HAP-1 (cell line): ENCODE data around the gene TMEM220.

Source experiments
- DNase-seq, 2 experiments: peaks; one replicate each; pipeline ENCODE4 v3.0.0-alpha.2; 2016 to 2020; ENCODE audit warnings: low spot score in 2 of 2
- H3K27me3 ChIP-seq: fragments of 250-450 bp; sonication (Bioruptor Pico); 2 replicates; pipeline ENCODE4 v1.5.1; 2020; ENCODE audit warnings: low read depth, mild to moderate bottlenecking, moderate library complexity
- H3K36me3 ChIP-seq: fragments of 250-450 bp; sonication (Bioruptor Pico); replicated peaks from 2 replicates; pipeline ENCODE4 v1.5.1; 2020; ENCODE audit warnings: mild to moderate bottlenecking
- H3K4me1 ChIP-seq: fragments of 250-450 bp; sonication (Bioruptor Pico); 2 replicates; pipeline ENCODE4 v1.5.1; 2020; ENCODE audit warnings: mild to moderate bottlenecking
- H3K4me3 ChIP-seq: fragments of 250-450 bp; sonication (Bioruptor Pico); 2 replicates; pipeline ENCODE4 v1.5.1; 2020; ENCODE audit warnings: mild to moderate bottlenecking, moderate library complexity
- H3K9me3 ChIP-seq: fragments of 250-450 bp; sonication (Bioruptor Pico); 2 replicates; pipeline ENCODE4 v1.5.1; 2020; ENCODE audit warnings: mild to moderate bottlenecking, moderate library complexity
- in situ Hi-C: fragments of 300-500 bp; cut with MboI; formaldehyde crosslinking; loops from 3 replicates; pipeline ENCODE4 v1.14.3; 2020; ENCODE audit warnings: low sequenced_read_pairs, inconsistent platforms, mixed read lengths

TMEM220 gene

DNA sequence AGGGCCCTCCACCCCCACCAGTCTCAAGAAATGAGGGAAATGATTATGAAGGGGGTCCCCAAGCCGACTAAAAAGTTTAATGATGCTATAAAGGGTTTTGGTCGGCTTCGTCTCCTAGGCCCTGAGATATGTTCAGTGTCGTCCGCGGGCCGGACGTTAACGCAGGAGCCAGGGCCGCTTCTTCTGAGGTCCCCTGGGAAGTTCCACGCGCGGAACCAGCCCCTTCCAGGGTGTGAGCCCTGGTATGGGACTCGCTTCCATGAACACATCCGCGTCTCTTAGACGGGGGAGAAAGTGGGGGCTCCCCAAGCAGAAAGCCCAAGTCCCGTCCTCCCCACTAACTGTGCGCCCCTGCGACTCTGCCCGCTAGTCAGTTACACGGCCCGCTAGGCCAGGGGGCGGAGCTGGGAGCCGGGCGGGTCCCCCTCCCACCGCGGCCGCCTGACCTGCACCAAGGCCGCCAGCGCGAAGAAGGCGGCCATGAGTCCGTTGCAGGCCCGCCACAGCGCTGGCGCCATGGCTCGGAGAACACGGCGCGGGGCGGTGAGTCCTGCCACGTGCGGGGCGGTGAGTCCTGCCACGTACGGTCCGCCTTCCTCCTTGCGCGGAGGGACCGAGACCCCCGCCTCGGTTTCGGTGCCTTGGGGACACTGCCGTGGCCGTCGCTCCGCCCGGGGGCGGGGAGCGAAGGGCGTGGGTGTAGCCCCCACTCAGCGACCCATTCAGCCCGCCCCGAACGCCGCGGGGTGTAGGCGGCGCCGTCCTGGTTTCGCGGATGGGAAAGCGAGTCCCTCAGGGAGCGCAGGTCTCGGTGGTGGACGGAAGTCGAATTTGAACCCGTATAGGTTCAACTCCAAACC lies at the start of gene TMEM220:
TSS of gene TMEM220 (minus strand) at position 690 of the 860 bp plus-strand sequence. CDS start at position 518, 172 bp downstream.
- Histone ChIP-seq H3K9me3 (no peaks in the 10 kb centered on the region), H3K27me3 (no peaks in the 10 kb centered on the region), H3K4me3 (peak within 1 kb of the TSS; percentile 57), H3K4me1 (peaks cover 6% of the 10 kb centered on the region), H3K36me3 (no peaks in the 10 kb centered on the region)
- in situ Hi-C loops, result loop anchor here (10.0 to 25.0 kb wide), 2 partner anchors 115 to 1258 kb away; partner anchors contain the start of gene ZNF18
- DNase-seq, result peak; percentile 73 to 86

DNA sequence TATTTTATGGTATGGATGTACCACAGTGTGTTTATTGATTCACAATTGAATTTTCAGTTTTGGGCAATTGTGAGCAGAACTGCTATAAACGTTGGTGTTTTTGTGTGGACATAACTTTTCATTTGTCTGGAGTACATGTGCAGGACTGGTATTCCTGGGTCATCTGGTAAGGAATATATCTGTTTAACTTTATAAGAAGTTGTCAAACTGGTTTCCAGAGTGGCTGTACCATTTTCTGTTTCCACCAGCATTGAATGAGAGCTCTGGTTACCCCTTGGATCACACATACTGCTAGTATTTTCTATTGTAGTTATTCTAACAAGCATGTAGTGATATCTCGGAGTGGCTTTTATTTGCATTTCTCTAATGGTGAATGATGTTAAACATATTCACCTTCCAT lies 49.8 kb upstream of the TMEM220 start:
- Histone ChIP-seq H3K27me3 (no peaks in the 10 kb centered on the region), H3K4me1 (no peaks in the 10 kb centered on the region), H3K36me3 (no peaks in the 10 kb centered on the region), H3K4me3 (no peak overlapping the region), H3K9me3 (no peaks in the 10 kb centered on the region)
- no peak for DNase-seq
- in situ Hi-C loops, result loop anchor here (25.0 kb wide), 1 partner anchor 1008 kb away; no protein-coding TSS in a partner anchor

DNA sequence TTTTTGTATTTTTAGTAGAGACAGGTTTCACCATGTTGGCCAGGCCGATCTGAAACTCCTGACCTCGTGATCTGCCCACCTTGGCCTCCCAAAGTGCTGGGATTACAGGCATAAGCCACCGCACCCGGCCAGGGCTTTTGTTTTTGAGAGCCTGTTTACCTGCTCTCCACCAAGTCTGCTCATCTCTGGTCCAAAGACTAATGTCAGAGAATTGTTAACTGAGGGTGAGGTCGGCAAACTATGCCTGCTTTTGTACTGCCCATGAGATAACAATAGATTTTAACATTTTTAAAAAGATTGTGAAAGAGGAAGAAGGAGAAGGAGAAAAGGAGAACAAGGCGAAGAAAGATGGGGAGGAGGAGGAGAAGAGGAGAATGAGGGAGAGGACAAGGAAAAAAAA lies 48.1 kb upstream of the TMEM220 start:
- DNase-seq, result no peak
- no peak overlapping the region for H3K4me3 ChIP-seq
- no peaks in the 10 kb centered on the region for H3K27me3 ChIP-seq
- in situ Hi-C loops, result loop anchor here (25.0 kb wide), 1 partner anchor 1009 kb away; no protein-coding TSS in a partner anchor
- no peaks in the 10 kb centered on the region; the same call in 1 of the 2 replicates for H3K9me3 ChIP-seq
- no peaks in the 10 kb centered on the region for H3K4me1 ChIP-seq
- H3K36me3 ChIP-seq, result no peaks in the 10 kb centered on the region

DNA sequence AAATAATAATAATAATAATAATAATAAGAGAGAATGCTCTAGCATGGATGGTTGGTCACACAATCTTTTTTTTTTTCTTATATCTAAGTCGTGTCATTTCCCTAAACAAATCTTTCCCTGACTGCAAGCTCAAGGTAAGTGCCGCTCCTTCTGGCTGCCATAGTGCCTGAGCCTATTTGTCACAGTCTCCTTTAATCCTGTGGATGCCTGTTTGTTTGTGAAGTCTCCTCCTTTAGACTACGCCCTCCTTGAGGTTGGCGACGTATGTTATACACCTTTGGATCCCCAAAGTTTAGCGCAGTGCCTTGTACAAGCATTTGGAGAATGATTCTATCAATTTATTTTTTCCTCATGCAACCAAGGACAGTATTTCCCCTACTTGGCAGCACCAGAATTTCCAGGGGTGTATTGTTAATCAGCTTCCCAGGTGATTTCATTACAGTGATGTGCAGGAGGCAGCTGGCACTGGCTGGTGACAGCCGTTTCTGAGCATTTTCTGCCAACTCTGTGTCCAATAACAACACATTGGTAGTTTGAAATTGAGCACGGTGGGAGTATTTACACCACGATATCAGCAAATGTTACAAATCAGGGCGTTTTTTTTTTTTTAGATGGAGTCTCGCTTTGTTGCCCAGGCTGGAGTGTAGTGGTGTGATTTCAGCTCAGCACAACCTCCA lies 47.4 kb upstream of the TMEM220 start:
- H3K9me3 ChIP-seq, result no peaks in the 10 kb centered on the region; the same call in 1 of the 2 replicates

DNA sequence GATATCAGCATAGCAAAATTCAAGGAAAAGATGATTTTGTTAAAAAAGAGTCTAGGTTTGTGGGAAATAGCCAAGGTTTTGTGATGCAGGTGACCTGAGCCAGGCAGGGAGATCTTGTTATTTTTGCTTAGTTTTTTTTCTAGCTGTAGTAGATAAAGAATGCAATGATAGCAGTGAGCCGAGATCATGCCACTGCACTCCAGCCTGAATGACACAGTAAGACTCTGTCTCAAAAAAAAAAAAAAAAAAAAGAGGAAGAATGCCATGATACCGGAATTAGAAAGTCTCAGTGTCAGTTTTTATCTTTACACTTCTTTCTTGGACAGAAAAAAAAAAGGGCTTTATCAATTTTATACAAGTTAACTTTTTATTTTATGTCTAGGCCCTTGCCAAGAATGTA lies 46.6 kb upstream of the TMEM220 start:
- in situ Hi-C loops, result loop anchor here (25.0 kb wide), 1 partner anchor 1011 kb away; no protein-coding TSS in a partner anchor
- Histone ChIP-seq H3K4me3 (no peak overlapping the region), H3K27me3 (no peaks in the 10 kb centered on the region), H3K4me1 (no peaks in the 10 kb centered on the region), H3K9me3 (peaks cover 4% of the 10 kb centered on the region; the same call in 1 of the 2 replicates), H3K36me3 (no peaks in the 10 kb centered on the region)
- DNase-seq, result no peak

More for the DNA sequence above, 47.4 kb upstream of the TMEM220 start:
- no peak for DNase-seq
- Histone ChIP-seq H3K4me1 (no peaks in the 10 kb centered on the region), H3K27me3 (no peaks in the 10 kb centered on the region), H3K4me3 (no peak overlapping the region), H3K36me3 (no peaks in the 10 kb centered on the region)
- in situ Hi-C loops, result loop anchor here (25.0 kb wide), 1 partner anchor 1010 kb away; no protein-coding TSS in a partner anchor

DNA sequence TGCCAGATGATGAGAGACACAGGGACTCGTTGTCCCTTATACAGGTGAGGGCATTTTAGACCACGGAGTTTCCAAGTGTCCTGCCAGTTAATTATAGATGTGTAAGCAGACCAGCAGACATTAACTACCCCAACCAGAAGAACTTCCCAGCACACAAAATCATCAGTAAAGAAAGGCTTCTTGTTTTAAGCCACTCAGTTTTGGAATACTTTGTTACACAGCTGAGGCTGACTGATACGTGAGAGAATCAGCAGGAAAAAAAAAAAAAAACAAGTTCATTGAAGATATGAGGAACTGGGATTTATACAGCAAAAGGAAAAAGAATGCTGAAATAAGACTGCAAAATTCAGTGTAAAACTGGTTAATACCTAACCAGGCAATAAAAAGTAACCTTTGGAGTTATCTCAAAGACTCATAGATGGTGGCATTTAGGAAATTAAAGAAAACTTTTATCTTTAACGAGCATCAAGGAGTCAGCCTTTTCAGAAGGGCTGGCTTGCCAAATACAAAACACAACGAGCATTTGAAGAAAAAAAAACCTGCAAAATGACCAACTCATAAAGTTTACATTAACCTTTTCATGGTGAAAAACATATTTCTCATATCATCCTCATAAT lies 46.0 kb upstream of the TMEM220 start:
- H3K4me3 ChIP-seq, result no peak overlapping the region
- no peaks in the 10 kb centered on the region for H3K27me3 ChIP-seq
- DNase-seq, result no peak
- in situ Hi-C loops, result loop anchor here (25.0 kb wide), 1 partner anchor 1011 kb away; no protein-coding TSS in a partner anchor
- no peaks in the 10 kb centered on the region for H3K4me1 ChIP-seq
- H3K36me3 ChIP-seq, result no peaks in the 10 kb centered on the region
- peaks cover 4% of the 10 kb centered on the region; the same call in 1 of the 2 replicates for H3K9me3 ChIP-seq

DNA sequence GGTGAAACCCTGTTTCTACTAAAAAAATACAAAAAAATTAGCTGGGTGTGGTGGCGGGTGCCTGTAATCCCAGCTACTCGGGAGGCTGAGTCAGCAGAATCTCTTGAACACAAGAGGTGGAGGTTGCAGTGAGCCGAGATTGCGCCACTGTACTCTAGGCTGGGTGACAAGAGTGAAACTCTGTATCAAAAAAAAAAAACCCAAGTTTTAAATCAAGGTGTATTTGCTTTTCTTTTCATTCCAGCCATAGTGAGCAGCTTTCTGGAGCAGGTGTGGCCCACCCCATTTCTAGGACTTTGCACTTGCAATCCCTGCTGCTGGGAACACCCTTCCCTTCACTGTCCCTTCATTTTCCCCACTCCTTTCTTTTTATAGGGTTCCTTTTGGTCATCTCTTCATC lies 45.2 kb upstream of the TMEM220 start:
- H3K4me3 ChIP-seq, result no peak overlapping the region
- H3K36me3 ChIP-seq, result no peaks in the 10 kb centered on the region
- H3K9me3 ChIP-seq, result peaks cover 4% of the 10 kb centered on the region; the same call in 1 of the 2 replicates
- DNase-seq, result no peak
- no peaks in the 10 kb centered on the region for H3K4me1 ChIP-seq
- in situ Hi-C loops, result loop anchor here (25.0 kb wide), 1 partner anchor 1012 kb away; no protein-coding TSS in a partner anchor
- no peaks in the 10 kb centered on the region for H3K27me3 ChIP-seq

DNA sequence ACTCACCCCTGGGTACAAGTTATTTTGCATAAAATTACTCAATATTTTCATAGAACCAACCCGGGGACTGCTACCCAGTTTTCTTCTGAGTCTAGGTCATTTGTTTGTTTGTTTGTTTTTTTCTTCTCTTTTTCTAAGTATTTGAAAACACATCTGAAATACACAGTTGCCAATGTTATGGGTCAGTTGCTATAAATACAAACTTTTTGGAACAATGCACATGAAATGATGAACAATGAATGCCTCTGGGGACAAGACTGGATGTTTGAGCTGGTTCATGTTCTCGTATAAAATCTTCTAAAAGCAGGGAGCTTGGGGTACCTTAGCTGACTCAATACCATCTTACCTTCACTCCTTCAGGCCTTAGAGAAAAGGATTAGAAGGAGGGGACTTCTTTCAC lies 43.6 kb upstream of the TMEM220 start:
- DNase-seq, result no peak
- in situ Hi-C loops, result no loop called here

DNA sequence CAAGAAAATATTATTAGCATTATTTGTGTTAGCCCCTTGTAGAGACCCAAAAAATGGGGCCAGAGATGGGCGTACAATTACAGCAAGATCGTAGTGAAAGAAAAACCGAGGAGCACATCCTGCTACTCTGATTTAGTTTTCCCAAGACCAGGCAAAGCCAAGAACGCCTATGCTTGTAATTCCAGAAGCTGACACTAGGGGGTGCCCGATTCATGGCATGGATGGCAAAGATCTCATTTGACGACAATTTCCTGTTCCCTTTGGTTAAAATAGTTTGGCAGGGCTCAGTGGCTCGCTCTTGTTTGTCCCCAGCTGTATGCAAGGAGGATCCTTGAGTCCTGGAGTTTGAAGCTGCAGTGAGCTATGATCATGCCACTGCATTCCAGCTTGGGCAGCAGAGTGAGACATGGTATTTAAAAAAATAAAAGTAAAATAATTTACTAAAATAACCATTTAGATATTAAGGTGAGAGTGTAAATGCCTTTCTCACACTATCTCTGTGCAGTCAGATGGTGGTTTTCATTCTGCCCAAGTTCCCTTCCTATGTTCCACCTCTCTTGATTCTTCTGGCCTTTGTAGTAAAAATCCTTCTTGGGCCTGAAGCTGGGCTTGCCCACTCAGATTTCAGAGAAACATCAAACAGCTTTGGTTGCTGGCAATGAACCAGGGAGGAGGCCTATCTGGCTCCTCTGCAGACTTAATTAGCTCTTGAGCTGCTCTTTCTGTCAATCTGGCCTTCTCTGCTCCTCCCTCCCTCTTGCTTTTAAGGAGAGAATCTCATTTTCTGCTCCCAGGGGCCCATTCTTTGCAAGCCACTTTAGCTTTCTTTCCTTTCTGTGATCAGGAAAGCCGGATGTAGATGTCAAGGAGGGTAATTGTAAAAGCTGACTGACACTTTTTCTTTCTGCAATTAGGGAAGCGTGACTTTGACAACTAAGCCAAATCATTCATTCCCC lies 42.9 kb upstream of the TMEM220 start:
- Histone ChIP-seq H3K4me1 (no peaks in the 10 kb centered on the region), H3K36me3 (no peaks in the 10 kb centered on the region), H3K4me3 (no peak overlapping the region), H3K9me3 (peaks cover 4% of the 10 kb centered on the region; the same call in 1 of the 2 replicates), H3K27me3 (no peaks in the 10 kb centered on the region)
- DNase-seq, result peak in 1 of 2 experiments; percentile 56
- in situ Hi-C loops, result no loop called here

More for the DNA sequence above, 43.6 kb upstream of the TMEM220 start:
- no peak overlapping the region for H3K4me3 ChIP-seq
- H3K9me3 ChIP-seq, result peaks cover 4% of the 10 kb centered on the region; the same call in 1 of the 2 replicates
- no peaks in the 10 kb centered on the region for H3K4me1 ChIP-seq
- no peaks in the 10 kb centered on the region for H3K27me3 ChIP-seq
- H3K36me3 ChIP-seq, result no peaks in the 10 kb centered on the region

DNA sequence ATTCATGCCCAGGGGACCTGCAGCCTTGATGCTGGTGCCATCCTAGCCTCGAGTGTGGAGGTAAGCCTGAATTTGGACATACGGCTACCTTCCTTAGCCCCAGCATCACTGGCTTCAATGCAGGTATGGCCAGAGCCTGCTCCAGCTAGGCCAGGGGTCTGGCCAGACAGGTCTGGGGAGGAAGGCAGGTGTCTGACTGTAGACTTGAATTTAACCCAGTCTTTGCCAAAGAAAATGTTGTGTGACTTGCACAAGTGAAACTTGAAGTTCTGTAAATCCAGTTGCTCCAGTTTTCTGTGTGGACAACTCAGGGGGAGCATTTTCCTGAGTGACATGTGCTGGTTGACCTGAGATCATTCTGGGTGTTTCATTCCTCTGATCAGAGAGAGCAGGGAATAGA lies 41.3 kb upstream of the TMEM220 start:
- in situ Hi-C loops, result no loop called here
- Histone ChIP-seq H3K36me3 (no peaks in the 10 kb centered on the region), H3K9me3 (peaks cover 4% of the 10 kb centered on the region; the same call in 1 of the 2 replicates), H3K27me3 (no peaks in the 10 kb centered on the region), H3K4me3 (no peak overlapping the region), H3K4me1 (no peaks in the 10 kb centered on the region)
- no peak for DNase-seq

DNA sequence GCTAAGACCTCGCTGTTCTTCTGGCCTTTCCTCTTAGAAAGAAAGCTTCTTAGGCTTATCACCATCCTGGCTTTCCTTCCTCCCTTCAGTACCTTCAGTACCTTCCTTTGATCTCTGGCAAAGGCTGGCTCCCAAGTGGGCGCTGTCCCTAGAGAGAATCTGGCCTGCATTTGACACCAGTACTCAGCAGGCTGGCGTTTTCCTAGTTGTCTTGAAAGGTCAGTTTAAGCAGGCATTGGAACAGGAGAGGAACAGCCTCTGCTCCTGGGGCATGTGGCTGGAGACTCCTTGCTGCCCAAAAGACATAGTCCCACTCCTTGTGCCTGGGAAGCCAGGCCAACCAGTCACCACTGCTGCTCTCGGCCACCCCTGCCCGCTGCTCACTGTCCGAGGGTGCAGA lies 40.0 kb upstream of the TMEM220 start:
- Histone ChIP-seq H3K4me3 (no peak overlapping the region), H3K36me3 (no peaks in the 10 kb centered on the region), H3K4me1 (no peaks in the 10 kb centered on the region), H3K27me3 (no peaks in the 10 kb centered on the region), H3K9me3 (peaks cover 4% of the 10 kb centered on the region; the same call in 1 of the 2 replicates)
- DNase-seq, result no peak
- in situ Hi-C loops, result no loop called here

DNA sequence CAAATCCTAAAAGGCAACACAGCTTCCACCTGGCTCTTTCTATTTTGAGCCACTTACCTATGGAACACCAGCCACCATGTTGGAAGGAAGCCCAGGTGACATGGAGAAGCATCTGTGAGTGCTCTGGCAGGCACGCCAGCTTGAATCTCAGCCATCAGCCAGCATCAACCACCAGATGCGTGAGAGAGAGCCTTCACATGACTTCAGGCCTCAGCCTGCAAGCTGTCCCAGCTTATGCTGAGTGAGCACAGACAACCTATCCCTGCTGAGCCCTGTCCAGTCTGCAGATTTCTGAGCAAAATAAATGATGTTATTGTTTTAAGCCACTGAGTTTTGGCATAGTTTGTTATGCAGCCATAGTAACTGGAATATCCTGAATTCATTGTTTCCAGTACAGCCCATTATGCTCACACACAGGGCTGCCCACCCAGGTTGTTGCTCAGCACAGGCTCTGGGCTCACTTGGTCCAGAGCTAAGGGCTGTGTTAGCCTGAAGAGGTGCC lies 39.0 kb upstream of the TMEM220 start:
- H3K4me1 ChIP-seq, result no peaks in the 10 kb centered on the region
- peaks cover 4% of the 10 kb centered on the region; the same call in 1 of the 2 replicates for H3K9me3 ChIP-seq
- in situ Hi-C loops, result no loop called here
- H3K4me3 ChIP-seq, result no peak overlapping the region
- no peaks in the 10 kb centered on the region for H3K27me3 ChIP-seq
- no peak for DNase-seq
- H3K36me3 ChIP-seq, result no peaks in the 10 kb centered on the region
